ENCODE data around the gene CACNA1H.

The CACNA1H gene

GRCh38 chr16:1155353-1156054, 2.6 kb downstream of the CACNA1H start:
- DNase-seq (ENCODE audit: low read depth) = no peak
- TF ChIP-seq POLR2A (IDR thresholded peaks at IDR 0.05; ENCODE audit: extremely low read depth, insufficient read length) (no peak), MYC (IDR thresholded peaks at IDR 0.05; ENCODE audit: low read depth, low read length) (no peak), MAX (IDR thresholded peaks at IDR 0.05; ENCODE audit: low read depth, low read length) (no peak), CTCF (IDR thresholded peaks at IDR 0.05; ENCODE audit: low read depth, low read length) (no peak)
- H3K4me3 ChIP-seq (ENCODE audit: low read depth, low read length) = no peak overlapping the region

- H3K4me3 ChIP-seq (ENCODE audit: low read depth, low read length) = no peak overlapping the region
- DNase-seq (ENCODE audit: low read depth) = no peak
- TF ChIP-seq CTCF (IDR thresholded peaks at IDR 0.05; ENCODE audit: low read depth, low read length) = no peak
- TF ChIP-seq MYC (IDR thresholded peaks at IDR 0.05; ENCODE audit: low read depth, low read length) = no peak
- TF ChIP-seq POLR2A (IDR thresholded peaks at IDR 0.05; ENCODE audit: extremely low read depth, insufficient read length) = no peak
- no peak for TF ChIP-seq MAX (IDR thresholded peaks at IDR 0.05; ENCODE audit: low read depth, low read length)
Observed at GRCh38 chr16:1156055-1156982, 3.4 kb downstream of the CACNA1H start.

- TF ChIP-seq CTCF (IDR thresholded peaks at IDR 0.05; ENCODE audit: low read depth, low read length) (no peak), MAX (IDR thresholded peaks at IDR 0.05; ENCODE audit: low read depth, low read length) (no peak), POLR2A (IDR thresholded peaks at IDR 0.05; ENCODE audit: extremely low read depth, insufficient read length) (no peak), MYC (IDR thresholded peaks at IDR 0.05; ENCODE audit: low read depth, low read length) (no peak)
Observed at GRCh38 chr16:1156983-1157638, 4.2 kb downstream of the CACNA1H start.

GRCh38 chr16:1157639-1158455, 4.9 kb downstream of the CACNA1H start:
- DNase-seq (ENCODE audit: low read depth) = no peak
- no peak overlapping the region for H3K4me3 ChIP-seq (ENCODE audit: low read depth, low read length)
- no peak for TF ChIP-seq POLR2A (IDR thresholded peaks at IDR 0.05; ENCODE audit: extremely low read depth, insufficient read length)
- no peak for TF ChIP-seq CTCF (IDR thresholded peaks at IDR 0.05; ENCODE audit: low read depth, low read length)
- TF ChIP-seq MAX (IDR thresholded peaks at IDR 0.05; ENCODE audit: low read depth, low read length) = no peak
- no peak for TF ChIP-seq MYC (IDR thresholded peaks at IDR 0.05; ENCODE audit: low read depth, low read length)

More at GRCh38 chr16:1156983-1157638, 4.2 kb downstream of the CACNA1H start:
- no peak overlapping the region for H3K4me3 ChIP-seq (ENCODE audit: low read depth, low read length)
- no peak for DNase-seq (ENCODE audit: low read depth)
